GM19023 (cell line): ENCODE results near the gene TACC2.
"Not testable (repeated sequence)": the region's sequence is repeated elsewhere in the genome, so short reads cannot be mapped to it uniquely, and the experiment has no call there.

Experiments
- ATAC-seq: cut with Tn5 transposase; IDR thresholded peaks from one replicate; pipeline ENCODE4 v1.9.1; 2021; ENCODE audit warnings: mild to moderate bottlenecking, moderate library complexity; ENCODE audit not compliant: unreplicated experiment

The TACC2 gene

GRCh38 chr10:122089311-122090017, 100.5 kb downstream of the TACC2 start:
- ATAC-seq, result no peak

GRCh38 chr10:122091722-122092121, 102.8 kb downstream of the TACC2 start:
- ATAC-seq, result no peak

- no peak for ATAC-seq
These were observed 104.1 kb downstream of the TACC2 start for GRCh38 chr10:122093076-122093475.

- not testable (repeated sequence) for ATAC-seq
These were observed 107.2 kb downstream of the TACC2 start for GRCh38 chr10:122096181-122096580.

GRCh38 chr10:122096705-122097104, 107.7 kb downstream of the TACC2 start:
- no peak for ATAC-seq

- no peak for ATAC-seq
These were observed 109.0 kb downstream of the TACC2 start for GRCh38 chr10:122097935-122098334.

GRCh38 chr10:122098924-122099323, 110.0 kb downstream of the TACC2 start:
- ATAC-seq, result no peak

GRCh38 chr10:122099562-122099961, 110.6 kb downstream of the TACC2 start:
- no peak for ATAC-seq

GRCh38 chr10:122102146-122102868, 113.3 kb downstream of the TACC2 start:
- no peak for ATAC-seq

- ATAC-seq, result no peak
These were observed 114.0 kb downstream of the TACC2 start for GRCh38 chr10:122102869-122103525.

GRCh38 chr10:122103592-122103991, 114.6 kb downstream of the TACC2 start:
- no peak for ATAC-seq

GRCh38 chr10:122108786-122109185, 119.8 kb downstream of the TACC2 start:
- not testable (repeated sequence) for ATAC-seq

GRCh38 chr10:122112021-122112616, 123.2 kb downstream of the TACC2 start:
- no peak for ATAC-seq

- ATAC-seq, result no peak
These were observed 123.7 kb downstream of the TACC2 start for GRCh38 chr10:122112625-122113160.

GRCh38 chr10:122113161-122113944, 124.4 kb downstream of the TACC2 start:
- ATAC-seq, result no peak

GRCh38 chr10:122113945-122114747, 125.2 kb downstream of the TACC2 start:
- ATAC-seq, result no peak

- no peak for ATAC-seq
These were observed 126.9 kb downstream of the TACC2 start for GRCh38 chr10:122115874-122116273.

- ATAC-seq, result no peak
These were observed 127.4 kb downstream of the TACC2 start for GRCh38 chr10:122116331-122116730.

- ATAC-seq, result no peak
These were observed 128.5 kb downstream of the TACC2 start for GRCh38 chr10:122117475-122117874.
